GM18867 (cell line): ENCODE data around the gene CUEDC1.

Experiments used
- ATAC-seq: cut with Tn5 transposase; IDR thresholded peaks from one replicate; pipeline ENCODE4 v1.9.1; 2021; ENCODE audit warnings: mild to moderate bottlenecking, moderate library complexity; ENCODE audit not compliant: unreplicated experiment

Gene CUEDC1

DNA sequence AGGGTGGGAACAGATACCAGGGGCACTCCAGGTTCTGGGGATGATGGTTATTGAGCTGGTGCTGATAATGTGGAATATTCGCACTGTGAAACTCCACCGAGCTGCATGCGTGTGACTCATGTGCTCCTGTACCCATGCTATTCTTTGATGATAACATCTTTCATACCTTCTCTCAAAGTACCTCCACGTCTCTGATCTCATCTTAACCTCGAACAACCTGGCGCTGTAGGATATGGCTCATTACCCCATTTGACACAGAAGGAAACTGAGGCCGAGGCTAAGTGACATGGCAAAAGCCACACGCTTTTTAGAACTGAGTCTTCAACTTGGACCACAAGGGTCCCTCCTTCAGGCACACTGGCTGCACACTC lies 75.1 kb downstream of the CUEDC1 start:
- no peak for ATAC-seq

DNA sequence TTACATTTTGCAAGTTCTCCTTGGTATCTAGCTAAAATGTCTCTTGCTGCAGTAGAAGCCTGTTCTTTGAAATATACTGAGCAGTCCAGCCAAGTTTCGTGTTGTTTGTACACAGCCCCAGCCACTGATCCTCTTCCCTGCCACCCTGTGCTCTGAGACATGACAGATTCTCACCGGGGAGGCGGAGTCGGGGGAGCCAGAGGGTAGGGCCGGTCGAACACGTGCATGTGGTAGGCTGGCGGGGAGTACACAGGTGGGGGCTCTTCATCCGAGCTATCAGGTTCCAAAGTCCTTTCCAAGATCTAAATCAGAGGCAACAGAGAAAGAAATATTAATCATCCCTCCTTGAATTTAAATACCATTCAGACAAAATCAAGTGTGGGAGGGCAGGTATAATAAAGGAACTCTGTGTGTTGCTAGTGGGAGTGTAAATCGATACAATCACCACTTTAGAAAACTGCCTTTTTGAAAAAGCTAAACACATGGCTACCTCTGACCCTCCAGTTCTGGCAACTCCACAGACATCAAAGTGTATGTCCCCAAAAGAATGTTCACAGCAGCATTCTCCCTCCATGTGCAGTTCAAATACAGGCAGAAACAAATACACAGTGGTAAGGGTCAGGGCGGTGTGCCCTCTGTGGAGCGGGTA lies 75.7 kb downstream of the CUEDC1 start:
- ATAC-seq = no peak

DNA sequence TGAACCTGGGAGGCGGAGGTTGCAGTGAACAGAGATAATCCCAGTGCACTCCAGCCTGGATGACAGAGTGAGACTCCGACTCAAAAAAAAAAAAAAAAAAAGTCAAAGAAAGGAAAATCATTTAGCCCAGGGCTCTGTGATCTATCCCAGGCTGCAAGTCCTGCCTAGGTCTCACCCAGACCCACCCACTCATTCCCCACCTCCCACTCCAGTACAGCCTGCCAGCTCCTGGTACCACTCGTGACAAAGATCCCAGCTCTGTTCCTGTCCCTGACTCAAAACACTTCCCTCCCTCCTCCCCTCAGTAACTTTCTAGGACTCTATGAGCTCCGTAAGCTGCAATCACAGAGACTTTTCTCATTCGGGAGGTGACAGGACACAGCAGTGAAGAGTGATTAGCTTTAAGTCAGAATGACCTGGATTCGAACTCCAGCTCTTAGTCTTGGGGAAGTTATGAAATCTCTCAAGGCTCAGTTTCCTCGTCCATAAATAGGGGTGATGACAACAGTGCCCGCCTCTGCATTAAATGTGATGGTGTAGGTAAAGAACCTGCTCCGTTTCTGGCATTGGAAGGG lies 77.3 kb downstream of the CUEDC1 start:
- no peak for ATAC-seq

DNA sequence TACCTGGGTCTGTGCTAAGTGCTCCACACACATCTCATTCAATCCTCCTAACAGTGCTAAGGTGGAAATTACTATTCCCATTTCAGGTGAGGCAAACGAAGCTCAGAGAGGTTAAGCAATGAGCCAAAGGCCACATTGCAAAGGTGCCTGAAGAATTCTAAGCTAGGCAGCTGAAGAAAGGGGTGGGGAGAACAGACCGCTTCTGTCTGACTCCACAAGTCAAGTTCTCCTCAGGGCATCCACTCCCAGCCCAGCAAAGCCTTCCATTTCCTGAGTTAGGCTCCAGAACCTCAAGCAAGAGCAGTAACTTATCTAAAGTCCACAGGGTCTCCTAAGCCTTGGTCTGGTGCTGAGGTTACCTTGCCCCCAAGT lies 78.4 kb downstream of the CUEDC1 start:
- ATAC-seq = no peak

DNA sequence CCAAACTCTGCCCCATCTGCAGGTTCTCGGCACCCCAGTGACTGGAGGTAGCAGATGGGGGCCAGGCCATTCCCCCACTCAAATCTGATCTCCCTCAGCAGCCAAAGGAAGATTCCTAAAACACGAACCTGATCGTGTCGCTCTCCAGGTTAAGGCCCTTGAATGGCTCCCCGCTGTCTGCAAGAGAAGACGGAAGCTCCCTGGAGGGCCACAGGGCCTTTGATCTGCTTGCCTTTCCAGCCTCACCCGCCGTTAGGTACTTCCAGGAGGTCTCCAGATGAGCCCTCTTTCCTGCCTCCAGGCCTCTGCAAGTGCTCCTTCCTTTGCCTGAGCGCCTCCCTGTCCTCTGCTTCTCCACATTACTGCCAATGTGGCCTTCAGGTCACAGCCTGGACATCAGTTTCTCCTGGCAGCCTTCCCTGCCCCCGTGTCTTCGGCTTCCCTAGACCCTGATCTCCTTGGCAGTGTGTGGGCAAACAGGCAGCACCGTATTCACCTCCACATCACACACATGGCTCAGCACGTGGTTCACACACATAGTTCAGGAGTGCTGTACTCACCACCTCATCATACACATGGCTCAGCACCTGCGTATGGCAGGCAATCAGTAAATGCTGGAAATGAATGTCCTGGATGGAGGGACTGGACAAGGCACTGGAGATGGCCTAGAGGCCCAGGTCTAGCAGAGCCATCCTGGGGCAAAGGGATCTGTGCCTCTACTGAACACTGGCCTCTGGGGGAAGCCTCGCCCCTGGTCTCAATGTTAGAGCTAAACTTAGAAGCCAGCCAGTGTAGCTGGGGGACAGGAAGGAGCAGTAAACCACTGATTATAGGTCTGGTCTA lies 79.0 kb downstream of the CUEDC1 start:
- ATAC-seq = no peak

DNA sequence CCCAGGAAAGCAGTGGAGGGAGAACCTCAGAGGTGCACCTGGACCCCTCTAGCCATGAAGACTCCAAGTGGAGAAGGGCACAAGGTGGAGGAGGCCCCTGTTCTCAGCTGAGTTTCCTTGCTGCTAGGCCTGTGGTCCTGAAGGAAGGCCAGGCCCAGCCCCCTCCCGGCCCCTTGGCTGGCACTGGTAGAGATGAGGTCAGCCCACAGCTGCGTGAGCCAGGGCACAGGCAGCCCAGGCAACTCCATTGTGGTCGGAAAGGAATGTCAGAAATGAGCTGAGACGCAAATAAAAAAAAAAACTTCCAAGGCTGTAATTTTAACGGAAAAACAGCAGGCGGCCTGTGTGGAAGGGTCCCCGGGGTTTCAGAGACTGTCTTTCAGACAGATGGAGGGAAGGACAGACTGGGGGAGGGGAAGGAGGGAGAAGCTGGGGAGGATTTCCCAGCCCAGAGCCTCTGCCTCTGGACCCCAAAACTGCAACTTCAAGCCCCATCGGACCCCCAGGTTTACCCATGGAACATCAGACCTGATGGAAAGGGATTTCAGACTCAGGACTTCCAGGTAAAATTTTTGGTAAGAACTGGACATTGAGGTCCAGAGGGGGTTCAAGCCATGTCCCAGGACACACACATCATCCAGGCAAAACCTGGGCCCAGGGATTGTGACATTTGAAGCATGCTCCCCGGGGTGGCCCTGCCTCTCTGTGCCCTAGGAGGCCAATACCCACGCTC lies 79.8 kb downstream of the CUEDC1 start:
- ATAC-seq = no peak

DNA sequence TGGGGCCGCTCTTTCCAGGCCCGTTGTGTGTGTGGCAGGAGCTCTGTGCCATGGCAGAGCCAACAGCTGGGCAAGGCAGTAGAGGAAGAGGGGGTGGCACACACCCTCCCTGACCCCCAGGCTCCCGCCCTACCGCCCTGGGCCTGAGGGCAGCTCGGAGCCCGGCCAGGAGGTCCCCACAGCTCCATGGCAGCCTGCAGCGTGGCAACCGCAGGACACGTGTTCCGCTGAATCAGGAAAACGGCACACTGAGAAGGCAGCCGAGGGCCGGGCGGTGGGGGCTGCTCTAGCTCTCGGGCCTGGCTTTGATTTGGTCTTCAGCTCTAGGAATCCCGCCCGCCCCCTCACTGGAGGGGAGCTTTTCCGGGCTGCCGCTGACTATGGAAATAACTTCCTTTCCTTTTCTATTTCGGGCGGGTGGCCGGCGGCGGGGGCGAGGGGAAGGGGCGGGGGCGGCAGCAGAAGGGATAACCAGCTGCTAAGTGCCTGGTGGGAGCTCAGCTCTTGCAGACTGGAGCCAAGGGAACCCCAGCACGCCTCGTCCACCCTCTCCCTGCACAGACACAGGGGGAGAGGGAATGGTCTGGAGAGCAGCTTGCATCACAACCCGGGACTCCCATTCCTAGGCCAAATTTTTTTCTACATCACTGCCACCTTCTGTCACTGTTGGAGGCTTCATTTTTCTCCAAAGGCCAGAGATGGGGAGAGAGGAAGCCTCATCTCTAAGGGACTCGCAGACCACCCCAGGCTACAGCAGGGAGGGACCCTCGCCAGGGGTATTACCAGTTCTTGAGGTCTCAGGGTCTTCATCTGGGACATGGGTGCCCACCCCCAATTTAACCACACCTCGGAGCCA lies 80.5 kb downstream of the CUEDC1 start:
- ATAC-seq = no peak

DNA sequence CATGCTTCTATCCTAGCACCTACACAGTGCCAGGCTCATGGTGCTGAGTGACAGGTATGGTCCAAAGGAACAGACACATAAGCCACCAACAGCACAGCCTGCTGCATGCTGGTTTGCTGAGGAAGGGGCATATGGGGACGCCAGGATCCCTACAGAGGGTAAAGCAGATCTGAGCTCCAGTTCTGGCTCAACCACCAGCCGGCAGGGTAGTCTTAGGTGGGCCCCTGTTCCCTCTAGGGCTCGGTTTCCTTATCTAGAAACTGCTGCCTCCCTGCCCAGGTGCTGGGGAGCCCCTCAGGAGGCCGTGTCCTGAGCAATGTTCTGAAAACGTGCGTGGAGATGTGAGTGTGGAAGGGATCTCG lies 81.2 kb downstream of the CUEDC1 start:
- no peak for ATAC-seq

DNA sequence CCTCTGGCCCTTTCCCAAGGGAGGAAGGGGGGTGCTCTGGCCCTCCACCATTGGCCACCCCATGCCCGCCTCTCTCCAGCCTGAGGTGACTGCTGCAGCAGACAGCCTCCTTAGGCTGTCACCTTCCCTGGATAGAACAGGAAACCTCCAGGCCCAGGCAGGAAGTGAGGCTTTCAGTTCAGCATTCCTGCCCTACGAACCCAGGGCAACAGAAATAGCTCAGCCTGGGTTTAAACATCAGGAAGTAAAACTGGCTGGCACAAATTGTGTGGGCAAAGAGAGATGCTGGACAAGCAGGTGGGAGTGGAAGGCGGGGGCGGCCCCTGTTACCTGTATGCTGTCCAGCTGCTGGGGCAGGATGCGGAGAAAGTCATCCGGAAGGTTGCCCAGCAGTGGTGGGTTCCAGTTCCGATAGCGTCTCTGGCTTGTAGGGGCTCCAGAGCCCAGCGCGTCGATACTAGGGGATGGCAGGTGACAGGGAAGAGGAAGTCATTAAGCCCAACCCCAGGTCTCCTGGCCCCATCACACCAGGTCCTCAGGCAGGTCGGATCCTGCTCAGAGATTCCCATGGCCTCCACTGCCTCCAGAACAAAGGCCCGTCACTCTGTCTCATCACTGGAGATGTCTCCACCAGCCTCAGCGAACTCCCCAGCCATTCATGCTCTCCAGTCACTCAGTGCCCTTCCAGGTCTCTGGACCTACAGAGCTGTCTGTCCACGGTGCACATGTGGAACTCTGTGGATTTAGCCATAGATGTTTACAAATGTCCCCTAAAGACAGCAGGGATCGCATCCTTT lies 81.8 kb downstream of the CUEDC1 start:
- no peak for ATAC-seq

DNA sequence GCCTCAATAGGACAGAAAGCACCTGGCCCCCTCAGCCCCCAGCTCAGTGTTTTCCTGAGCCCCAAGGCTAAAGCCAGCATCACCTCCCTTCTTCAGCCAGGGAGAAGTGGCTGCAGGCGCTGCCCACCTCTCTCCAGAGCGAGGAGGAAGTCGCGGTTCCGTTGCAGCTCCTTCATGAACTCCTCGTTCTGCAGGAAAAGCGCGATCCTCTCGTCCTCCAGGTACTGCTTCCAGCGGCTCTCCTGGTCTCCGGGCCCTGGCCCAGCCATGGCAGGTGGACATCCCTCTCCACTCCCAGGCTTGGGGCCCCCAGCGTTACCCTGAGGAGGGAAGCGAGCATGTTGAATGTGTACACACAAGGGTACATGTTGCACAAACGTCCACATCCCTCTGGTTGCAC lies 82.7 kb downstream of the CUEDC1 start:
- ATAC-seq = no peak

DNA sequence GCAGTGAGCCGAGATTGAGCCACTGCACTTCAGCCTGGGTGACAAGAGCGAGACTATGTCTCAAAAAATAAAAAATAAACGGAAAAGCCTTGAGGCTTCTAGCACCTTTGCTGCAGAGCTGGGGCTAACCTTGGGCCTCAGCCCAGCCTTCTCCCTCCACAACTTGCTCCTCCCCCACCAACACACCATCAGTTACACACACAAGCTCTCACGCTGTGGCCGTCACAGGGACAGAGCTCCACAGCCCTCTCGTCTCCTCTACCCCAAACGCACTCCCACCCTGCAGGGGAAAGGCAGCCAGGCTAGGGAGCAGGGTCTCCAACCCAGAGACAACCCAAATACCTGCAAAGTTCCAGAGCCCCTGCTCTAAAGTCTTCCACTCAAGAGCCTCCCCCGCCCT lies 83.3 kb downstream of the CUEDC1 start:
- no peak for ATAC-seq

DNA sequence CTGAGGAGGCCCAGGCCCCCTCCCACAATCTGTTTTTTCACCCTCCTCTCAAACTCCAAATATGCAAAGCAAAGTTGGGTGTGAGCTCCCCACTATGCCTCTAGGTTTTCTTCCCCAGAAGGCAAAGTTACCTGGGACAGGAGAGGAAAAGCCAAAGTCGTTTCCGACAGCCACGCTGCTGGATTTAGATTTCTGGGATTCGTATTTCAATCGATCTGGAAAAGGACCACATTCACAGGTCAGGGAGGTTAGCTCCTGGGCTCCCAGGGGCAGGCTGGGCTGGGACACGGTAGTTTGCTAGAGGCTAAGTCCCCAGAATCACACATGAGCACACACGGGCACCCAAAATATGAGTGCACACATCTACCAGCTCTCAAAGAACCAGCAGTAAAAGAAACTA lies 84.1 kb downstream of the CUEDC1 start:
- no peak for ATAC-seq

DNA sequence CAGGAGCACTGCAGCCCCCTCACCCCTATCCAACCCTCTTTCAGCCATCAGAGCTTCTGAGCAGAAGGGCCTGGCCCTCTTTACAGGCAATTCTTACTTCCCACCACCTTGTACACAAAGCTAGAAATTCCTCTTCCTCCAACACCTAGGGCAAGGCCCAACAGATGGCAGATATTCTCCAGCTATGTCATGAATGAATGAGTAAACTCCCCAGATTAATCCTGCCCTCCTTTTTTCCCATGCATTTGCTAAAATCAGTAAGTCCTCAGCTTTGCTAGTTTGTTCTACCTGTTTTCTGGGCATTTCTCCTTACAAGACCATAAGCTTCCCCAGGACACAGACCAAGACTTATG lies 85.0 kb downstream of the CUEDC1 start:
- no peak for ATAC-seq

DNA sequence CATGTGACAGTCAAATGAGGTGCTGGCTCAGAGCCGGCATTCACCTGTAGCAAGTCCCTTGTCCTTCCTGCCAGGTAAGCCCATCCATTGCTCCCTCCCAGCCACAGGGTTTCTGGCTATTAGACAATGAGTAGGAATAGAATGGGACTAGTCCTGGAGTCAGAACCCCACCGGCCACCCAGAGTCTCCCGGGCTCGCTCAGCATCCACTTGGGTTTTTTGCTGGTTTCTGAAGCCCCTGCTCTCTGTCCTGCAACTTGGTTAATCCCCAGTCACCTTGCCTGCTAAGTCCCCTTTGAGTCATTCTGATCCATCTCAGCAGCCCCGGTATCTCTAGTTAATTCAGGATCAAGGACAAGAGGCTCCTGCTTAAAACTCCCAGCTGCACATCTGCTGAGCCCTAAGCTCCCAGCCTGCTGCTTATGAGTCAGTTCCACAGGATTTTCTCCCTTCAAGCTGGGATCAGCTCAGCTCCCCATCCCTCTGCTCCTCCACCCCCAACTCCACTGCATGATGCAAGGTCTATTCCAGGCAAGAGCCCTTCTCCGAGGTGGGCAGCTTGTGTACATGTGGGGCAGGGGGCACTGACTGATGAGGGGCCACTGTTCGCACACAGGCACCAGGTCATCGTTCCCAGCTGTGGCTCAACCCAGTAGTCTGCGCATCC lies 85.5 kb downstream of the CUEDC1 start:
- ATAC-seq = no peak

DNA sequence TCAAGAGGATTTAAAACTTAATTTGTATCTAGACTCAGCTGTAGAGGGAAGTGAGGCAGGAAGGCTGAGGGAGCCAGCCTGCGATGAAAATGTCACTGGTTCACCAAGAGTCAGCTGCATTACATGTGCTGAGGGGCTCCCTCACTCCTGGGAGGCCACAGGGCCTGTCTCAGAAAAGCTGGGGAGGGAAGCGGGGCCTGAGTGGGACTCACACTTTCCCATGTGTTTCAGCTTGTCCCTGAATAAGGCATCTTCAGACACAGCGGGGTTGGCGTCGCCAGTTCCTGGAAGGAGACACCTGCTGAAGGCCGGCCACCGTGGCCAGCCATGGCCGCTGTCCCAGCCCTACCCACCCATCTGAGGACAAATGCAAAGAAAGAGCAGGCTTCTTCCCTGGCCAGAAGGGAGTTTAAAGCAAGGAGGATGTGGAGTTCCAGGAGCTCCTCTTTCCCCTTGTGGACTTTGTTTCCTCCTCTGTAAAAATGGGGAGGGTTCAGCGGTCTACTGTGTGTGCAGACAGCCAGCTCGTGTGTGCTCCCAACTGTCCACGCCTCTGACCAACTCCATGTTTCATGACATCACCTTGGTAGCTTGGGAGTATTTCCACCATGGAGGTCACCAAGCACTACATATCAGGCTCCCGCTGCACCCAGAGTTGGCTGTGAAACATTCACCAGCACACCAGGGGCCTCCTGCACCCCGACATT lies 86.1 kb downstream of the CUEDC1 start:
- no peak for ATAC-seq

DNA sequence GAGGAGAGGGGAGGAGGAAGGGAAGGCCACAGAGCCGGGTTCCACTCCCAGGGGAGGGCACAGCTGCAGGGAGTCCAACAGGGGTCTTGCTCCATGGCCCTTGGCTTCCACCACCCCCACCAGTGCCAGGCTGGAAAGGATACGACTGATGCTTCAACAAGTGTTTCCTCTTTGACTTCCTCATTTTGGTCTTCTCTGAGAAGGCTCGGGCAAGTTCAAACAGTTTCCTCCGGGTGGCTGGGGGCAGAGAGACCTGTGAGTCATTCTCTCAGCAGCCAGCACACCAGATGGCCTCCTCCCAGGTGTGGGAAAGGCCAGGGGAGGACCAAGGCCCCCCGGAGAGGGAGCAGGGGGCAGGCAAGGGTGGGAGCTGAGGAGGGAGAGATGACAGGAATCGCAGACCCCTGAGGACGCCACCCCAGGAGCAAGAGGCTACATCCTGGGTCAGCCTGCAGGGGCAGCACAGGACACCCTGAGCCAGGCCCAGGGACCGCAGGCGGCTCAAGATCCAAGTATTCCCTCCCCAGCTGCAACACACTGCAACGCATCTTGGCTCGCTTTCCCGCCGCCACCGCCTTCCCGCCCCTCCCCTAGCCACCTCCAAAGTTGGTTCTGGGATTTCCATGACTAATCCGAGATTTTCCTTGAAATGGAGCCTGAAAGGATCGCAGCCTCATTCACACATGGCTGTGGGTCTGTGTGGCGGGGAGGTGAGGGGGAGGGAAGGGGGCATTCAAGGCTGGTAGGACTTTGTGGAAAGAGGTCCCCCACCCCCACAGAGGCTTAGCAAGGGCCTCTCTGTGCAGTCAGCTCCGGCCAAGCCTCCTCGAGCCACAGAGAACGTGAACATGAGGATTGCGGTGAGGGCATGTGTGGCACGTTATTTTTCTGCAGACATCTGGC lies 87.0 kb downstream of the CUEDC1 start:
- peak; percentile 82 for ATAC-seq

DNA sequence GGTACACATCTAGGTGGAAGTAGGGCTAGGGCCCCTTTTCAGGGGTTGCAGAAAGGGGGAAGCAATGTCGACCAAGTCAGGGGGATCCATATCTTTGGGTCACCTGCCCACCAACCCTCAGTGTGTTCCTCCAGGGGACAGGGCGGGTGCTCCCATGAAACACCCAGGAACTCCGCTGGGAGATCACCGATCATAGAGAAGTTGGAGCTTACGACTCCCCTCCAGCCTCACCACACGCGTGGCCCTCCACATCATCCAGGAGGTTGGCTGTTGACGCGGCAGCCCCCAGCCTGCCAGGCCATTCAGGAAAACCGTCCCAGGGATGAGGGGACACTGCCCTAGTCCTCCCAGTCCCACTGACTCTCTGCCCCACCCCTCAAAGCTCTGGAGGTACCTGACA lies 88.1 kb downstream of the CUEDC1 start:
- no peak for ATAC-seq

DNA sequence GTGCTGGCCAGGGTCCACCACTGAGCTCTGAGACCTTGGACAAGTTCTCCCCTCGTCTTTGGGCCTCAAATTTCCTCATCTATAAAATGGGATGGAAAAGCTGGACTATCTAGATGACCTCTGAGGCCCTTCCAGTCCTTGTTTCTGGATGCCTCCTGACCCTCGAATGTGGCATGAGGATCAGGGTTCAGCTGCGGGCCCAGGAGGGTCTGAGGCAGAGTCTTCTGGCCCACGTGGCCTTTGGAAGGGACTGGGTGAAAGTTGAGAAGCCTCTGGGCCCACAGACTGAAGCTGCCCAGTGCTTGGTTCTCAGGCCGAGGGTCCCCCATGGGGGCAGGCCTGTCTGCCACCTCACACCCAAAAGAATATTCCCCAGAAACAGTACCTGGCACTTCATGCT lies 88.5 kb downstream of the CUEDC1 start:
- ATAC-seq = no peak
